Left renal cortex interstitium (tissue), 4 donors: ENCODE measurements around the gene PCDHA5. TPM values are rescaled to one million over a fixed set of nuclear protein-coding genes. Genes with fewer than 3 reads are reported as not detected.

ENCODE experiments used
- DNase-seq, 4 donors: peaks; one replicate each; pipeline ENCODE4 v3.0.0-alpha.2; 2013; ENCODE audit warnings: low read depth in 4 of 4, low spot score in 2 of 4, missing footprints in 1 of 4
- polyA plus RNA-seq, 4 donors: library from polyadenylated mRNA; unstranded; fragments of 120-200 nt; gene quantifications; one replicate each; pipeline ENCODE4 v1.2.1, GENCODE V29; 2013; ENCODE audit not compliant: insufficient read length in 4 of 4

Gene PCDHA5
- polyA plus RNA-seq, 4 donors: 0.05 to 0.24 (median 0.14) TPM

- DNase-seq: no peak
These were observed 36.0 kb downstream of the PCDHA5 start for GRCh38 chr5:140857177-140857986.

GRCh38 chr5:140857987-140858240 is 36.5 kb downstream of the PCDHA5 start:
- no peak for DNase-seq

GRCh38 chr5:140862441-140863295 is 41.3 kb downstream of the PCDHA5 start:
- no peak for DNase-seq

GRCh38 chr5:140868721-140869554 is 47.5 kb downstream of the PCDHA5 start, which contains the start of gene PCDHA11:
TSS of gene PCDHA11 (plus strand) at chr5:140868957. CDS start at chr5:140869104, 147 bp downstream.
- peak in 1 of 4 donors; percentile 2 for DNase-seq

- DNase-seq: no peak
These were observed 48.1 kb downstream of the PCDHA5 start for GRCh38 chr5:140869555-140869886.

- no peak for DNase-seq
These were observed 49.1 kb downstream of the PCDHA5 start for GRCh38 chr5:140870221-140871201.

Other genes starting within 250 kb of the PCDHA5 start
- 10 to 100 TPM in 2 of 4 donors, 1 to 10 TPM in 2; 6.0 to 11.7 (median 9.5) TPM for gene CD14, start 188.4 kb upstream of the PCDHA5 start, polyA plus RNA-seq
- gene TMCO6, start 182.2 kb upstream of the PCDHA5 start, polyA plus RNA-seq: 10 to 100 TPM; 12.5 to 23.1 (median 18.2) TPM
- gene NDUFA2, start 174.0 kb upstream of the PCDHA5 start, polyA plus RNA-seq: 100 to 1,000 TPM in 1 of 4 donors, 10 to 100 TPM in 3; 76.4 to 116 (median 84.2) TPM
- 100 to 1,000 TPM; 149 to 185 (median 162) TPM for gene IK, start 173.8 kb upstream of the PCDHA5 start, polyA plus RNA-seq
- 10 to 100 TPM; 12.5 to 21.3 (median 16.9) TPM for gene WDR55, start 156.7 kb upstream of the PCDHA5 start, polyA plus RNA-seq
- under 1 TPM in 2 of 4 donors, not detected in 2; 0.21 to 0.77 TPM for gene DND1, start 148.0 kb upstream of the PCDHA5 start, polyA plus RNA-seq
- gene HARS1, start 130.2 kb upstream of the PCDHA5 start, polyA plus RNA-seq: 10 to 100 TPM; 63.2 to 86.8 (median 73.3) TPM
- gene HARS2, start 130.2 kb upstream of the PCDHA5 start, polyA plus RNA-seq: 10 to 100 TPM; 37.4 to 60.3 (median 49.2) TPM
- gene ZMAT2, start 121.2 kb upstream of the PCDHA5 start, polyA plus RNA-seq: 100 to 1,000 TPM in 3 of 4 donors, 10 to 100 TPM in 1; 99.1 to 164 (median 111) TPM
- under 1 TPM in 3 of 4 donors, not detected in 1; 0.05 to 0.12 (median 0.07) TPM for gene PCDHA1, start 35.5 kb upstream of the PCDHA5 start, polyA plus RNA-seq
- under 1 TPM; 0.13 to 0.46 (median 0.19) TPM for gene PCDHA2, start 26.8 kb upstream of the PCDHA5 start, polyA plus RNA-seq
- gene PCDHA3, start 20.6 kb upstream of the PCDHA5 start, polyA plus RNA-seq: under 1 TPM; 0.21 to 0.64 (median 0.38) TPM
- 1 to 10 TPM in 2 of 4 donors, under 1 TPM in 2; 0.49 to 1.7 (median 0.91) TPM for gene PCDHA4, start 14.5 kb upstream of the PCDHA5 start, polyA plus RNA-seq
- under 1 TPM; 0.35 to 0.75 (median 0.49) TPM for gene PCDHA6, start 6.3 kb downstream of the PCDHA5 start, polyA plus RNA-seq
- gene PCDHA7, start 12.7 kb downstream of the PCDHA5 start, polyA plus RNA-seq: under 1 TPM; 0.22 to 0.44 (median 0.34) TPM
- gene PCDHA8, start 19.6 kb downstream of the PCDHA5 start, polyA plus RNA-seq: under 1 TPM in 3 of 4 donors, not detected in 1; 0.03 to 0.05 (median 0.05) TPM
- under 1 TPM in 3 of 4 donors, not detected in 1; 0.03 to 0.12 (median 0.05) TPM for gene PCDHA9, start 26.8 kb downstream of the PCDHA5 start, polyA plus RNA-seq
- gene PCDHA10, start 34.3 kb downstream of the PCDHA5 start, polyA plus RNA-seq: 1 to 10 TPM in 1 of 4 donors, under 1 TPM in 3; 0.13 to 1.1 (median 0.75) TPM
- gene PCDHA11, start 47.3 kb downstream of the PCDHA5 start, polyA plus RNA-seq: under 1 TPM; 0.21 to 0.54 (median 0.36) TPM
- gene PCDHA12, start 53.7 kb downstream of the PCDHA5 start, polyA plus RNA-seq: under 1 TPM in 3 of 4 donors, not detected in 1; 0.07 to 0.14 (median 0.11) TPM
- gene PCDHA13, start 60.5 kb downstream of the PCDHA5 start, polyA plus RNA-seq: under 1 TPM in 3 of 4 donors, not detected in 1; 0.03 to 0.07 (median 0.05) TPM
- gene PCDHAC1, start 104.7 kb downstream of the PCDHA5 start, polyA plus RNA-seq: under 1 TPM; 0.03 to 0.17 (median 0.08) TPM
- under 1 TPM; 0.49 to 0.69 (median 0.62) TPM for gene PCDHAC2, start 144.9 kb downstream of the PCDHA5 start, polyA plus RNA-seq
- under 1 TPM; 0.08 to 0.10 (median 0.09) TPM for gene PCDHB1, start 229.8 kb downstream of the PCDHA5 start, polyA plus RNA-seq